ENCODE results near the gene CTNND2. TPM values are rescaled to one million over a fixed set of nuclear protein-coding genes. Genes with fewer than 3 reads are reported as not detected.
"Not testable (repeated sequence)": the region's sequence is repeated elsewhere in the genome, so short reads cannot be mapped to it uniquely, and the experiment has no call there.

Gene CTNND2
- polyA plus RNA-seq, 1 donor: 0.75 TPM

- DNase-seq (ENCODE audit: low read depth): no peak
These were observed 30.7 kb downstream of the CTNND2 start for GRCh38 chr5:11873587-11873986.

GRCh38 chr5:11869203-11869602 lies 35.0 kb downstream of the CTNND2 start:
- no peak for DNase-seq (ENCODE audit: low read depth)

- no peak for DNase-seq (ENCODE audit: low read depth)
These were observed 40.3 kb downstream of the CTNND2 start for GRCh38 chr5:11863911-11864310.

- no peak for DNase-seq (ENCODE audit: low read depth)
These were observed 46.9 kb downstream of the CTNND2 start for GRCh38 chr5:11857391-11857790.

- DNase-seq (ENCODE audit: low read depth): no peak
These were observed 49.3 kb downstream of the CTNND2 start for GRCh38 chr5:11854936-11855335.

- DNase-seq (ENCODE audit: low read depth): no peak
These were observed 50.5 kb downstream of the CTNND2 start for GRCh38 chr5:11853796-11854195.

- no peak for DNase-seq (ENCODE audit: low read depth)
These were observed 51.1 kb downstream of the CTNND2 start for GRCh38 chr5:11853140-11853539.

GRCh38 chr5:11852717-11853087 lies 51.5 kb downstream of the CTNND2 start:
- DNase-seq (ENCODE audit: low read depth): no peak

GRCh38 chr5:11851965-11852716 lies 52.1 kb downstream of the CTNND2 start:
- DNase-seq (ENCODE audit: low read depth): no peak

GRCh38 chr5:11851416-11851815 lies 52.8 kb downstream of the CTNND2 start:
- no peak for DNase-seq (ENCODE audit: low read depth)

GRCh38 chr5:11828566-11828965 lies 75.7 kb downstream of the CTNND2 start:
- not testable (repeated sequence) for DNase-seq (ENCODE audit: low read depth)

- no peak for DNase-seq (ENCODE audit: low read depth)
These were observed 81.6 kb downstream of the CTNND2 start for GRCh38 chr5:11822598-11822997.

- DNase-seq (ENCODE audit: low read depth): no peak
These were observed 88.3 kb downstream of the CTNND2 start for GRCh38 chr5:11815916-11816315.

GRCh38 chr5:11815481-11815880 lies 88.8 kb downstream of the CTNND2 start:
- no peak for DNase-seq (ENCODE audit: low read depth)

- DNase-seq (ENCODE audit: low read depth): no peak
These were observed 89.9 kb downstream of the CTNND2 start for GRCh38 chr5:11814373-11814772.

- no peak for DNase-seq (ENCODE audit: low read depth)
These were observed 94.8 kb downstream of the CTNND2 start for GRCh38 chr5:11809407-11809806.

- no peak for DNase-seq (ENCODE audit: low read depth)
These were observed 100.8 kb downstream of the CTNND2 start for GRCh38 chr5:11803436-11803835.

GRCh38 chr5:11801061-11801460 lies 103.2 kb downstream of the CTNND2 start:
- no peak for DNase-seq (ENCODE audit: low read depth)

- no peak for DNase-seq (ENCODE audit: low read depth)
These were observed 107.1 kb downstream of the CTNND2 start for GRCh38 chr5:11797132-11797531.

GRCh38 chr5:11793396-11793795 lies 110.8 kb downstream of the CTNND2 start:
- DNase-seq (ENCODE audit: low read depth): no peak

- no peak for DNase-seq (ENCODE audit: low read depth)
These were observed 111.6 kb downstream of the CTNND2 start for GRCh38 chr5:11792621-11793020.

GRCh38 chr5:11791792-11792191 lies 112.5 kb downstream of the CTNND2 start:
- no peak for DNase-seq (ENCODE audit: low read depth)

- DNase-seq (ENCODE audit: low read depth): no peak
These were observed 114.0 kb downstream of the CTNND2 start for GRCh38 chr5:11790201-11790600.

GRCh38 chr5:11785771-11786352 lies 118.4 kb downstream of the CTNND2 start:
- no peak for DNase-seq (ENCODE audit: low read depth)
